ENCODE data around the gene ABCC5.

Gene ABCC5

GRCh38 chr3:184050217-184050847 is 32.6 kb upstream of the ABCC5 start:
- Histone ChIP-seq H3K4me1 (ENCODE audit: insufficient read depth, low read length, poor library complexity, severe bottlenecking) (no peaks in the 10 kb centered on the region), H3K9me2 (replicated peaks; ENCODE audit: low read depth, low read length) (no peaks in the 10 kb centered on the region), H3K79me2 (ENCODE audit: insufficient read depth, low read length) (no peaks in the 10 kb centered on the region), H3K4me3 (ENCODE audit: low read length, poor library complexity, severe bottlenecking) (no peak overlapping the region), H2AFZ (ENCODE audit: low read length) (peak overlapping the region; percentile 19; the same call in 1 of the 2 replicates), H4K20me1 (ENCODE audit: insufficient read depth, low read length, poor library complexity, severe bottlenecking) (no peaks in the 10 kb centered on the region), H3K4me2 (ENCODE audit: low read depth, low read length, poor library complexity, severe bottlenecking) (no peak overlapping the region), H3K9me3 (ENCODE audit: insufficient read depth, low read depth, low read length) (no peaks in the 10 kb centered on the region), H3K27me3 (ENCODE audit: insufficient read depth, low read length, poor library complexity, severe bottlenecking) (no peaks in the 10 kb centered on the region), H3K9ac (ENCODE audit: low read depth, low read length, poor library complexity, severe bottlenecking) (no peak overlapping the region), H3K36me3 (ENCODE audit: insufficient read depth, low read length) (no peaks in the 10 kb centered on the region), H3F3A (ENCODE audit: low read depth) (no peaks in the 10 kb centered on the region)
- no peak for TF ChIP-seq EZH2phosphoT487 (IDR thresholded peaks at IDR 0.05; ENCODE audit: borderline replicate concordance)
- TF ChIP-seq, protein P1, sequence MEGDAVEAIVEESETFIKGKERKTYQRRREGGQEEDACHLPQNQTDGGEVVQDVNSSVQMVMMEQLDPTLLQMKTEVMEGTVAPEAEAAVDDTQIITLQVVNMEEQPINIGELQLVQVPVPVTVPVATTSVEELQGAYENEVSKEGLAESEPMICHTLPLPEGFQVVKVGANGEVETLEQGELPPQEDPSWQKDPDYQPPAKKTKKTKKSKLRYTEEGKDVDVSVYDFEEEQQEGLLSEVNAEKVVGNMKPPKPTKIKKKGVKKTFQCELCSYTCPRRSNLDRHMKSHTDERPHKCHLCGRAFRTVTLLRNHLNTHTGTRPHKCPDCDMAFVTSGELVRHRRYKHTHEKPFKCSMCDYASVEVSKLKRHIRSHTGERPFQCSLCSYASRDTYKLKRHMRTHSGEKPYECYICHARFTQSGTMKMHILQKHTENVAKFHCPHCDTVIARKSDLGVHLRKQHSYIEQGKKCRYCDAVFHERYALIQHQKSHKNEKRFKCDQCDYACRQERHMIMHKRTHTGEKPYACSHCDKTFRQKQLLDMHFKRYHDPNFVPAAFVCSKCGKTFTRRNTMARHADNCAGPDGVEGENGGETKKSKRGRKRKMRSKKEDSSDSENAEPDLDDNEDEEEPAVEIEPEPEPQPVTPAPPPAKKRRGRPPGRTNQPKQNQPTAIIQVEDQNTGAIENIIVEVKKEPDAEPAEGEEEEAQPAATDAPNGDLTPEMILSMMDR (conservative IDR thresholded peaks at IDR 0.05; ENCODE audit: low read length): no peak

DNA sequence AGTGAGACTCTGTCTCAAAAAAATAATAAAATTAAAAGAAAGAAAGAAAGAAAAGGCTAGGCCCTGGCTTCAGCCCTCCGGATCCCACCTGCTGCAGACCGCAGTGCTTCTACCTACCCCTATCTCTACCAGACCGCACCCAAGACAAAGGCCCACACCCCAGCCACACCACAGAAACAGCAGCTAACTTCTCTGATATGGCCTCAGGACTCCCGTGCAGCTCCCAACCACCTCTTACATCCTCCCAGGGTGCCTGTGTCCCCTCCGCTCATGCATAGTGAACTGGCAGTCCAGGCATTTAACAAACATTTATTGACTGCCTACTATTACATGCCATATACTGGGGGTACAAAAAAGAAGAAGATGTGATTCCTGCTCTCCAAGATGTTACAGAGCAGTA is 28.3 kb upstream of the ABCC5 start:
- no peak overlapping the region for H2AFZ ChIP-seq (ENCODE audit: low read length)
- H3K27me3 ChIP-seq (ENCODE audit: insufficient read depth, low read length, poor library complexity, severe bottlenecking): no peaks in the 10 kb centered on the region
- H3K36me3 ChIP-seq (ENCODE audit: insufficient read depth, low read length): no peaks in the 10 kb centered on the region
- no peak overlapping the region for H3K4me3 ChIP-seq (ENCODE audit: low read length, poor library complexity, severe bottlenecking)
- H3K9me2 ChIP-seq (replicated peaks; ENCODE audit: low read depth, low read length): no peaks in the 10 kb centered on the region
- no peak overlapping the region for H3K4me2 ChIP-seq (ENCODE audit: low read depth, low read length, poor library complexity, severe bottlenecking)
- no peaks in the 10 kb centered on the region for H3F3A ChIP-seq (ENCODE audit: low read depth)
- TF ChIP-seq, protein P1 (conservative IDR thresholded peaks at IDR 0.05; ENCODE audit: low read length): no peak
- TF ChIP-seq EZH2phosphoT487 (IDR thresholded peaks at IDR 0.05; ENCODE audit: borderline replicate concordance): no peak
- no peaks in the 10 kb centered on the region for H3K9me3 ChIP-seq (ENCODE audit: insufficient read depth, low read depth, low read length)
- H4K20me1 ChIP-seq (ENCODE audit: insufficient read depth, low read length, poor library complexity, severe bottlenecking): no peaks in the 10 kb centered on the region
- H3K4me1 ChIP-seq (ENCODE audit: insufficient read depth, low read length, poor library complexity, severe bottlenecking): no peaks in the 10 kb centered on the region
- no peak overlapping the region for H3K9ac ChIP-seq (ENCODE audit: low read depth, low read length, poor library complexity, severe bottlenecking)
- no peaks in the 10 kb centered on the region for H3K79me2 ChIP-seq (ENCODE audit: insufficient read depth, low read length)

DNA sequence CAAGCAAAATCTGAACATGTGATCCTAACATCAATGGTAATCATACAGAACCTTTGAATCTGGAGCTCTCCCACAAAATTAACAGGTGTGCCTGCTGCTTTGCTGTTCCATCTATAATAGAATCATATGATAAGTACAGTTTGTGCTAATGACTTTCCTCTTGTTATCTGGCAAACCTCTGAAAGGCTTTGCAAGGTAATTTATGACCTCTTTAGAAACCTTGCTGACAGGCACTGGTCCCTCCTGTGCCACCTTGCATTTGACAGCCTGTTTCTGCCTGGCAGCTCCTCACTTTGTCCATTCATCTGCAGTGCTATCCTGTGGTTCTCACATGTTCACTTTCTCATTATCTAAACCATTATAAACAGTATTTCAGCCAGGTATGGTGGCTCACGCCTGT is 24.9 kb upstream of the ABCC5 start:
- no peaks in the 10 kb centered on the region for H3K4me1 ChIP-seq (ENCODE audit: insufficient read depth, low read length, poor library complexity, severe bottlenecking)
- H3K36me3 ChIP-seq (ENCODE audit: insufficient read depth, low read length): no peaks in the 10 kb centered on the region
- no peaks in the 10 kb centered on the region for H3K9me3 ChIP-seq (ENCODE audit: insufficient read depth, low read depth, low read length)
- H3K9ac ChIP-seq (ENCODE audit: low read depth, low read length, poor library complexity, severe bottlenecking): no peak overlapping the region
- H3K9me2 ChIP-seq (replicated peaks; ENCODE audit: low read depth, low read length): no peaks in the 10 kb centered on the region
- H3K4me2 ChIP-seq (ENCODE audit: low read depth, low read length, poor library complexity, severe bottlenecking): no peak overlapping the region
- no peaks in the 10 kb centered on the region for H3K79me2 ChIP-seq (ENCODE audit: insufficient read depth, low read length)
- no peak overlapping the region for H2AFZ ChIP-seq (ENCODE audit: low read length)
- H3K27me3 ChIP-seq (ENCODE audit: insufficient read depth, low read length, poor library complexity, severe bottlenecking): no peaks in the 10 kb centered on the region
- no peaks in the 10 kb centered on the region for H3F3A ChIP-seq (ENCODE audit: low read depth)
- H3K4me3 ChIP-seq (ENCODE audit: low read length, poor library complexity, severe bottlenecking): no peak overlapping the region
- TF ChIP-seq, protein P1 (conservative IDR thresholded peaks at IDR 0.05; ENCODE audit: low read length): no peak
- no peak for TF ChIP-seq EZH2phosphoT487 (IDR thresholded peaks at IDR 0.05; ENCODE audit: borderline replicate concordance)
- H4K20me1 ChIP-seq (ENCODE audit: insufficient read depth, low read length, poor library complexity, severe bottlenecking): no peaks in the 10 kb centered on the region

Measured in Loucy (cell line).